Kidney (tissue), 14 donors: ENCODE measurements around the gene ABCD2. TPM values are rescaled to one million over a fixed set of nuclear protein-coding genes. Genes with fewer than 3 reads are reported as not detected.
"Not testable (repeated sequence)": the region's sequence is repeated elsewhere in the genome, so short reads cannot be mapped to it uniquely, and the experiment has no call there.

Experiments used
- DNase-seq, 5 donors: peaks; one replicate each; pipeline ENCODE4 v3.0.0-alpha.2; 2013 to 2020
- FAIRE-seq: peaks from 2 replicates; lab custom pipeline; 2012; peaks lifted over from hg19 to GRCh38; lab: Jason Lieb, UNC
- H3K27ac ChIP-seq, 2 donors: one replicate each; pipeline ENCODE4 v1.7.0; 2013; ENCODE audit warnings: low read depth in 2 of 2, low read length in 2 of 2, inconsistent platforms in 1 of 2
- H3K27me3 ChIP-seq: one replicate; pipeline ENCODE4 v1.7.1; 2013; ENCODE audit warnings: low read length, inconsistent platforms; ENCODE audit not compliant: control insufficient read depth, insufficient read depth
- H3K36me3 ChIP-seq, 3 donors: one replicate each; pipeline versions ENCODE4 v1.7.0 to v1.7.1; 2013; ENCODE audit warnings: low read length in 3 of 3, control low read depth in 1 of 3, inconsistent platforms in 1 of 3; ENCODE audit not compliant: insufficient read depth in 3 of 3, control insufficient read depth in 2 of 3
- H3K4me1 ChIP-seq, 3 donors: one replicate each; pipeline versions ENCODE4 v1.7.0 to v1.7.1; 2013; ENCODE audit warnings: low read length in 3 of 3, inconsistent platforms in 1 of 3, low read depth in 1 of 3; ENCODE audit not compliant: control insufficient read depth in 2 of 3, insufficient read depth in 2 of 3
- H3K4me3 ChIP-seq, 3 donors: one replicate each; pipeline versions ENCODE4 v1.7.0 to v1.8.1; 2013; ENCODE audit warnings: low read length in 3 of 3, control low read depth in 1 of 3, inconsistent platforms in 1 of 3
- H3K9ac ChIP-seq, 3 donors: one replicate each; pipeline versions ENCODE4 v1.7.0 to v1.7.1; 2013; ENCODE audit warnings: low read length in 3 of 3, control low read depth in 1 of 3, inconsistent platforms in 1 of 3
- H3K9me3 ChIP-seq, 3 donors: one replicate each; pipeline versions ENCODE4 v1.7.0 to v1.7.1; 2013; ENCODE audit warnings: low read length in 3 of 3, control low read depth in 1 of 3, inconsistent platforms in 1 of 3; ENCODE audit not compliant: control insufficient read depth in 2 of 3, insufficient read depth in 1 of 3
- intact Hi-C: fragments of 100-400 bp; cut with DNase I; formaldehyde crosslinking; loops from one replicate; pipeline ENCODE4 v1.11.1; 2022
- polyA plus RNA-seq: library from polyadenylated mRNA; stranded (reverse); fragments of 350-450 nt; fragmentation: Illumina TruSeq; extraction: RNeasy Lipid Tissue Mini Kit (QIAGEN cat#74804); gene quantifications from one replicate; pipeline ENCODE4 v1.2.3, GENCODE V29; 2014; ENCODE audit warnings: low read depth, low replicate concordance; ENCODE audit not compliant: insufficient read depth
- total RNA-seq: library from RNA; stranded (reverse); fragmentation: NEBNext Ultra II Directional; extraction: Animal tissue kit (Norgen Biotek cat#: 25700); gene quantifications from one replicate; pipeline ENCODE4 v1.2.1, GENCODE V29; 2021
- TF ChIP-seq, protein P1 (sequence below): IDR thresholded peaks from 3 replicates; pipeline ENCODE4 v1.5.1; 2012; ENCODE audit warnings: mild to moderate bottlenecking, moderate library complexity, borderline replicate concordance; ENCODE audit not compliant: insufficient read depth; ENCODE audit errors: extremely low read depth
- donor health status: control.
- donor health status: control.
- donor health status: control.
- donor health status: control.
- donor health status: control.
- donor health status: DM: yes; HTN: yes; CAD: no.
- donor health status: Normal renal cell carcinoma (clear cell type).

ABCD2 gene
- total and polyA plus RNA-seq, 2 donors from 2014 or later = 0.17 to 1.4 TPM

DNA sequence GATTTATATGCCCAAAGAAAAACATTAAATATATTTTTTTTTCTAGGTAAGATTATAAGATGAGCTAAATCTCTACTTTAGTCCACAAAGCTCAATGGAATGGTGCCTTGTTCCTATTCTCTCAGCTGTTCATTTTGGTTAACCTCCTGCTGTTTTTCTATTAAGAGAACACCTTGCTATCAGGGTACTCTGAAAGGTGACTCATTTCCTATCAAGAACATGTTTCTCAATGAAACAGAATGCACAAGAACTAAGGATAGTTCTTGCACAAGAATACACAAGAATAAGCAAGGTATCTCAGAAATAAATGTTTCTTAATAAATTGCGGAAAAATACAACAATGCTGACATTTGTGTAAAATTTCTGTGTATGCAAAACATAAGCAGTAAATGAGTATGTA lies 14.1 kb downstream of the ABCD2 start:
- TF ChIP-seq, protein P1, sequence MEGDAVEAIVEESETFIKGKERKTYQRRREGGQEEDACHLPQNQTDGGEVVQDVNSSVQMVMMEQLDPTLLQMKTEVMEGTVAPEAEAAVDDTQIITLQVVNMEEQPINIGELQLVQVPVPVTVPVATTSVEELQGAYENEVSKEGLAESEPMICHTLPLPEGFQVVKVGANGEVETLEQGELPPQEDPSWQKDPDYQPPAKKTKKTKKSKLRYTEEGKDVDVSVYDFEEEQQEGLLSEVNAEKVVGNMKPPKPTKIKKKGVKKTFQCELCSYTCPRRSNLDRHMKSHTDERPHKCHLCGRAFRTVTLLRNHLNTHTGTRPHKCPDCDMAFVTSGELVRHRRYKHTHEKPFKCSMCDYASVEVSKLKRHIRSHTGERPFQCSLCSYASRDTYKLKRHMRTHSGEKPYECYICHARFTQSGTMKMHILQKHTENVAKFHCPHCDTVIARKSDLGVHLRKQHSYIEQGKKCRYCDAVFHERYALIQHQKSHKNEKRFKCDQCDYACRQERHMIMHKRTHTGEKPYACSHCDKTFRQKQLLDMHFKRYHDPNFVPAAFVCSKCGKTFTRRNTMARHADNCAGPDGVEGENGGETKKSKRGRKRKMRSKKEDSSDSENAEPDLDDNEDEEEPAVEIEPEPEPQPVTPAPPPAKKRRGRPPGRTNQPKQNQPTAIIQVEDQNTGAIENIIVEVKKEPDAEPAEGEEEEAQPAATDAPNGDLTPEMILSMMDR = no peak
- no peak for DNase-seq
- no peaks in the 10 kb centered on the region for H3K4me1 ChIP-seq
- no peaks in the 10 kb centered on the region for H3K36me3 ChIP-seq
- H3K9ac ChIP-seq = no peak overlapping the region
- intact Hi-C loops = no loop called here
- H3K27me3 ChIP-seq = no peaks in the 10 kb centered on the region
- no peak for FAIRE-seq
- no peak overlapping the region for H3K4me3 ChIP-seq
- H3K9me3 ChIP-seq = no peaks in the 10 kb centered on the region
- H3K27ac ChIP-seq = no peak overlapping the region

DNA sequence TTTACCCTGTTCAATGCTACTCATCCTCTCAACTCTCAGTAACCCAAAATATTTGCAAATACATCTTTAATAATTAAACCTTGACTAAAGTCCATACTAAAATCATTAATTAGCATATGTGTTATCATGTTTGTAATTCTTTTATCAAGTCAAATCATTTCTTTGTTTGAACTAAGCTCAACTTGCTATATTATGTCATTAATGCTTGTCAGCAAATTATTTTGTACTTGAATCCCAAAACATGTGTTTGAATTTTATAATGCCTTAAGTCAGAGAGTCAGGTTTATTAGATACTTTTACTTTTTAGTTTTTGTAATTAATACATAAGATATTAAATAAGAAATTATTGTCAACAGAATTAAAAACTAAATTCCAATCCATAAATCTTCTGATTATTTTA lies 16.5 kb downstream of the ABCD2 start:
- H3K36me3 ChIP-seq = no peaks in the 10 kb centered on the region
- peak; percentile 88 for FAIRE-seq

DNA sequence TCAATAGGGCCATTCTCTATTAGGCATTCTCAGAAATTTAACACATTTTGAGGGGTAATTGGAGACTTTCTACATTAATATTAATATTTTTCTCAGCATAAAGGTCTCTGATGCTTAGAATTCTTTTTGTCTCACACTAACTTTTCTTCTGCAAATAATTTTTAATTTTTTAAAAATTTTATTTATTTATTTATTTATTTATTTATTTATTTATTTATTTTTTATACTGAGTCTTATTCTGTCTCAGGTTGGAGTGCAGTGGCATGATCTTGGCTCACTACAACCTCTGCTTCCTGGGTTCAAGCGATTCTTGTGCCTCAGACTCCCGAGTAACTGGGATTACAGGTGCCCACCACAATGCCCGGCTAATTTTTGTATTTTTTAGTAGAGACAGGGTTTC lies 17.7 kb downstream of the ABCD2 start:
- FAIRE-seq, H3K4me3 ChIP-seq, intact Hi-C loops, DNase-seq, H3K36me3 ChIP-seq, H3K27me3 ChIP-seq, H3K9me3 ChIP-seq, H3K9ac ChIP-seq, H3K27ac ChIP-seq, H3K4me1 ChIP-seq: not testable (repeated sequence)

More for the DNA sequence above, 16.5 kb downstream of the ABCD2 start:
- no peaks in the 10 kb centered on the region for H3K27me3 ChIP-seq
- H3K4me1 ChIP-seq = no peaks in the 10 kb centered on the region
- no peaks in the 10 kb centered on the region for H3K9me3 ChIP-seq
- no peak overlapping the region for H3K27ac ChIP-seq
- no peak overlapping the region for H3K4me3 ChIP-seq
- intact Hi-C loops = no loop called here
- no peak overlapping the region for H3K9ac ChIP-seq
- no peak for DNase-seq
- TF ChIP-seq, protein P1 = no peak

DNA sequence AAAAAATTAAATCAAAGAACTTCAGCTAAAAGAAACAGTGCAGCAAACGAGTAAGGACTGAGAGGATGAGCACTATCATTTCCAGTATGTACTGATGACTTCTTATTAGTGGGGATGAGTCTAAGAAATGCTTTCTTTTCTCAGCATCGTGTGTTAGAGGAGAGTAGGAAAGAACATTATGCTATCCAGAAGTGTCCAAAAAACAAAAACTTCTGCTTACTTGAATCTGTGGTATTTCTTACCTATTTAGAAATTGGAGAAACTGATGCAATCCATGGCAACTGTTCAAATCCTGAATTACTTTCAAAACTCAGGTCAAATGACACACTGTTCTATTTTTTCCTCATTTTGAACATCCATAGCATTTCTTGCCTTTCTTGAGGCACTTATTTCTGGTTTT lies 23.7 kb downstream of the ABCD2 start:
- H3K9me3 ChIP-seq = no peaks in the 10 kb centered on the region
- no peak overlapping the region for H3K27ac ChIP-seq
- H3K4me1 ChIP-seq = no peaks in the 10 kb centered on the region
- TF ChIP-seq, protein P1 = no peak
- no peaks in the 10 kb centered on the region for H3K36me3 ChIP-seq
- intact Hi-C loops = no loop called here
- DNase-seq = no peak
- no peak for FAIRE-seq
- no peak overlapping the region for H3K9ac ChIP-seq
- no peaks in the 10 kb centered on the region for H3K27me3 ChIP-seq
- no peak overlapping the region for H3K4me3 ChIP-seq
